Esophagus squamous epithelium (tissue), 4 donors: ENCODE data around the gene DLEC1.

Source experiments
- POLR2A ChIP-seq, 4 donors: fragments of 450-650 bp; IDR thresholded peaks; one replicate each; pipeline ENCODE4 v1.6.1; 2017; ENCODE audit warnings: antibody characterized with exemption in 4 of 4, mild to moderate bottlenecking in 4 of 4, moderate library complexity in 3 of 4
- TF ChIP-seq, protein P1 (sequence below), 6 experiments: fragments of 450-650 bp in 4 of 6; fragments of 200-600 bp in 2 of 6; sonication (generic) in 2 of 6; IDR thresholded peaks; one replicate each; pipeline ENCODE4 v1.5.1; 2016 to 2019; ENCODE audit warnings: antibody characterized with exemption in 6 of 6, mild to moderate bottlenecking in 4 of 6, moderate library complexity in 4 of 6

DNA sequence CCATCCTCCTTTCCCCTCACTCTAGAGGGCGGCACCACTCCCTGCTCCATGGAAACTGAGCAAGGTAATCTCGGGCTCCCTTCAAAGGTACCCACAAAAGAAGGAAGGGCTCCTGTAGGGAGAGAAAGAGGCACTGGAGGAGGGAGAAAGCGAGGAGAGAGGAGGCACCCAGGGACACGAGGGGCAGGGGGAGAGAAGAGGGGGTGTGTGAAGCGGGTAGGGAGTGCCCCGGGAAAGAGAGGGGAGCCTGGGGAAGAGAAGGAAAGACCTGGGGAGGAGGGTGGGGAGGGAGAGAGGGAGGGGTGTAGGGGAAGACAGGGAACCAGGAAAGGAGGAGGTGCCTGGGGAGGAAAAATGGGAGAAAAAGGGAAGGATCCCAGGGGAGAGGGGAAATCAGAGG, 47.9 kb upstream of the DLEC1 start:
- TF ChIP-seq, protein P1, sequence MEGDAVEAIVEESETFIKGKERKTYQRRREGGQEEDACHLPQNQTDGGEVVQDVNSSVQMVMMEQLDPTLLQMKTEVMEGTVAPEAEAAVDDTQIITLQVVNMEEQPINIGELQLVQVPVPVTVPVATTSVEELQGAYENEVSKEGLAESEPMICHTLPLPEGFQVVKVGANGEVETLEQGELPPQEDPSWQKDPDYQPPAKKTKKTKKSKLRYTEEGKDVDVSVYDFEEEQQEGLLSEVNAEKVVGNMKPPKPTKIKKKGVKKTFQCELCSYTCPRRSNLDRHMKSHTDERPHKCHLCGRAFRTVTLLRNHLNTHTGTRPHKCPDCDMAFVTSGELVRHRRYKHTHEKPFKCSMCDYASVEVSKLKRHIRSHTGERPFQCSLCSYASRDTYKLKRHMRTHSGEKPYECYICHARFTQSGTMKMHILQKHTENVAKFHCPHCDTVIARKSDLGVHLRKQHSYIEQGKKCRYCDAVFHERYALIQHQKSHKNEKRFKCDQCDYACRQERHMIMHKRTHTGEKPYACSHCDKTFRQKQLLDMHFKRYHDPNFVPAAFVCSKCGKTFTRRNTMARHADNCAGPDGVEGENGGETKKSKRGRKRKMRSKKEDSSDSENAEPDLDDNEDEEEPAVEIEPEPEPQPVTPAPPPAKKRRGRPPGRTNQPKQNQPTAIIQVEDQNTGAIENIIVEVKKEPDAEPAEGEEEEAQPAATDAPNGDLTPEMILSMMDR (IDR thresholded peaks at IDR 0.05): no peak
- TF ChIP-seq POLR2A (IDR thresholded peaks at IDR 0.05): no peak
